GM18519 (cell line): Measurements from ENCODE around the gene KLF9.

Experiments
- ATAC-seq: cut with Tn5 transposase; IDR thresholded peaks from one replicate; pipeline ENCODE4 v1.9.1; 2021; ENCODE audit warnings: mild to moderate bottlenecking, moderate library complexity; ENCODE audit not compliant: unreplicated experiment, low FRiP score

Gene KLF9

GRCh38 chr9:70413799-70414775, at the start of gene KLF9:
Gene KLF9 (minus strand): TSS chr9:70414657. CDS start chr9:70413363, 1,294 bp downstream.
- peak; percentile 51 for ATAC-seq

GRCh38 chr9:70463877-70464276, 49.4 kb upstream of the KLF9 start:
- ATAC-seq, result no peak

GRCh38 chr9:70462300-70462699, 47.8 kb upstream of the KLF9 start:
- ATAC-seq, result no peak

DNA sequence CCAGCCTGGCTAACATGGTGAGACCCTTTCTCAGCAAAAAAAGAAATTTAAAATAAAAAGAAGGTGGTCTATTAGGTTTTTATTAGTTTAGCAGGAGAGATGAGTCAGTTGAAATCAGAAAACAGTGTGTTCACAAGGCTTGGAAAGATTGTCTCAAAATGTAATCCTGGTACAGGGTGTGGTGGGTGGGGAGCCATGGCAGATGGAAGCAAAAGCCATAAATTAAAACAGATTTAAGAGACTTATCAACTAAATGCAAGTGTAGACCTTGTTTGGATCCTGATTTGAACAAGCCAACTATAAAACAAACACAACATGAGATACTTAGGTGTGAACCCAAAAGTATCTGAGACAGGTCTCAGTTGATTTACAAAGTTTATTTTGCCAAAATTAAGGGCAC, 42.8 kb upstream of the KLF9 start:
- no peak for ATAC-seq

DNA sequence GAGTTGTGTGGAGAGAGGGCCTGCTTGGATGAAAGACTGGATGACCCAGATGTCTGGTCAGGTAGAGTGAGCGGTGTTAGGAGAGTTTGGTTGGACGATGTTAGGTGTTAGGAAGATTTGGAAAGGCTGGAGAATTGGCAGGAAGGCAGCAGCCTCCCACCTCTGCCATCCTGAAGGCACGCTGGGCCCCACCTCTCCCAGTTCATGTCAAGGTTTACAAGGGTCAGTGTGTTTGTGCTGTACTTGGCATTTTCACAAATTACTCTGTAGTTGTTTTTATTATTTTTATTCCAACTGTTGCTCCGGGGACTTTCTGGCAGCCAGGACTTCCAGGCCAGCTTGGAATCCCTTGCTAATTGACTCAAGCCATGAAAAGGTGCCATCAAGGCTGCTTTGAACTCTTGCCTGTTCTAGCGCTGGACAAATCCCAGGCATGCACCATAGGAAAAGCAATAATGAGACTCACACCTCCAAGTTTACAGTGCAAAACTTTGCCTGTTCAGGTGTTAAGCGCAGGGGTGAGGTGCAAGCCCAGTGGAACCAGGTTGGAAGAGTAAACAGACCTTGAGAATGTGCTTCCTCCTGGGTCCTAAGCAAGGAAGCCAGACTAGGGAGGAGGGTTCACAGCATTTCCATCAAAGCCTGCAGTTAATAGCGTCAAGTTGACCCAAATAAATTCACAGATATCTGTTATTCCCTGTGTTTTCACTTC, 41.7 kb upstream of the KLF9 start:
- ATAC-seq, result no peak

GRCh38 chr9:70452365-70452764, 37.9 kb upstream of the KLF9 start:
- ATAC-seq, result no peak

GRCh38 chr9:70451765-70452164, 37.3 kb upstream of the KLF9 start:
- no peak for ATAC-seq

- no peak for ATAC-seq
Observed at GRCh38 chr9:70450738-70451137, 36.3 kb upstream of the KLF9 start.

- ATAC-seq, result no peak
Observed at GRCh38 chr9:70449461-70449860, 35.0 kb upstream of the KLF9 start.

GRCh38 chr9:70448919-70449318, 34.5 kb upstream of the KLF9 start:
- no peak for ATAC-seq

DNA sequence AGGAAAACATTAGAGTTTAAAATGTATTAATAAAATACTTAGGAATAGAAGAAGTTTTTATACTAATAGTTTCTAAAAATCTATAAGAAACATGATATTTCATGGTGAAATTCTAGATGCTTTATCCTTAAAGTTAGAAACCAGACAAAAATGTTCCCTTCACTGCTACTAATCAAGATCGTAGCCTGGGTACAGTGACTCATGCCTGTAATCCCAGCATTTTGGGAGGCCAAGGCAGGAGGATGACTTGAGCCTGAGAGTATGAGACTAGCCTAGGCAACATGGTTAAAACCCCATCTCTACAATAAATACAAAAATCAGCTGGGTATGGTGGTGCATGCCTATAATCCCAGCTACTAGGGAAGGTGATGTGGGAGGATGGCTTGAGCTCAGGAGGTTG, 30.4 kb upstream of the KLF9 start:
- ATAC-seq, result no peak

DNA sequence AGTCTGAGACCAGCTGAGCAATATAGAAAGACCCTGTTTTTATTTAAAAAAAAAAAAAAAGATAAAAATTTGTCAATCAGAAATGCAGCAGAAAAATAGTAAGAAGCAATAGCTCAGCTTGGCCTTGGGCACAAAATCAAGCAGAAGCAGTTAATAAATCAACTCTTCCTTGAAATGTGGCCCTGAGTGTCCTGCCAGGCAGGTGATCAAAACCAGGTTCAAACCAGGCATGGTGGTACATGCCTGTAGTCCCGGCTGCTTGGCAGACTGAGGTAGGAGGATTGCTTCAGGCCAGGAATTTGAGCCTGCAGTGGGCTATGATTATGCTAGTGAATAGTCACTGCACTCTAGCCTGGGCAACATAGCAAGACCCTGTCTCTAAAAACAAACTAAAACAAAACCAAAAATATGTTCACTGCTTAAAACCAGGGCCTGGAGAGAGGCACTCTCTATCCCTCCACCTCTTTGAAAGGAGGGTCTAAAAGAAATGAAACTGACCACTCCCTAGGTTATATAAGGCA, 27.9 kb upstream of the KLF9 start:
- ATAC-seq, result no peak

DNA sequence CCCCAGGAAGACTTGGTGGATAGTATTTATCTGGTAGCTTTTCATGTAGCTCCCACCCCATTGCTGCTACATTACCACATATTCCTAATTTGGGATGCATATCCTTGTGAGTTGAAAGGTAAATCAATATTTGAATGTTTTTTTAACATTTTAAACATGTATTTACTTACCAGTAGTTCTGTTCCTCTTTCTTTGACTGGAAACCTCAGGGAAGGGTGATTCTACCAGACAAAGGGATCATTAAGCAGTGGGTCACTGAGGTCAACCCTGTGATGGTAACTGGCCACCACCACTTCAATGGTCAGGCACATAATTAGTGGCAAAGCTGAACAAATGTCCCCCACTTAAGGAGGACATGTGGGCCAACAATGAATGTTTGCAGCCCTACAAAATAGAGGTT, 27.2 kb upstream of the KLF9 start:
- ATAC-seq, result no peak

DNA sequence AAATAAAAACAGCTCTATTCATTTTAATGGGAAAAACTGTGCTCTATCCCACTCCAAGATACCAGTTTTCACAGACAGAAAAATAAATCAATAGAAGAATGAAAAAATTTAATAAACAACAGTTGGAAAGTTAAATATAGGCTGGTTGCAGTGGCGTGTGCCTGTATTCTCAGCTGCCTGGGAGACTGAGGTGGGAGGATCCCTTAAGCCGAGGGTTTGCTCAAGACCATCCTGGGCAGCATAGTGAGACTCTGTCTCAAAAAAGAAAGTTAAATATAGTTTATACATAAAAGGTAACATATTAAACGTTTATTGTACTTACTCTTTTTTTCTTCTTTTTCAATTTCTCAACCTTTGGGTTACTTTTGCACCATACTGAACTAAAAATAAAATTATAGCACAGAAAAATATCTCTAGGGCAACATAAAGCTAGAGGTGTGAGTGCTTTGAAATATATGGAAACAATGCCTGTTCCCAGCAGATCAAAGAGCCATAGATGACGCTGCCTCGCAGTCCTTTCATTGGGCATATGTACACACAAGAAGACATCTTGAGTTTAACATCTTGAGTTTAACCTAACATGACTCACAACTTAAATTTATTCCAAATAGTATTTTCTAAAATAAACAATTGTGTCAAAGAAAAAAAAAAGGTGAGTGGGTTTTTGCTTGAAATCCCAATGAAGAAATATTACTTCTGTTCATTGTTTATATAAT, 25.7 kb upstream of the KLF9 start:
- no peak for ATAC-seq

- ATAC-seq, result no peak
Observed at GRCh38 chr9:70438341-70438928, 24.0 kb upstream of the KLF9 start.

- no peak for ATAC-seq
Observed at GRCh38 chr9:70435948-70436347, 21.5 kb upstream of the KLF9 start.

GRCh38 chr9:70429899-70430298, 15.4 kb upstream of the KLF9 start:
- ATAC-seq, result no peak

GRCh38 chr9:70428781-70429180, 14.3 kb upstream of the KLF9 start:
- ATAC-seq, result no peak

GRCh38 chr9:70427161-70427945, 12.9 kb upstream of the KLF9 start:
- no peak for ATAC-seq

DNA sequence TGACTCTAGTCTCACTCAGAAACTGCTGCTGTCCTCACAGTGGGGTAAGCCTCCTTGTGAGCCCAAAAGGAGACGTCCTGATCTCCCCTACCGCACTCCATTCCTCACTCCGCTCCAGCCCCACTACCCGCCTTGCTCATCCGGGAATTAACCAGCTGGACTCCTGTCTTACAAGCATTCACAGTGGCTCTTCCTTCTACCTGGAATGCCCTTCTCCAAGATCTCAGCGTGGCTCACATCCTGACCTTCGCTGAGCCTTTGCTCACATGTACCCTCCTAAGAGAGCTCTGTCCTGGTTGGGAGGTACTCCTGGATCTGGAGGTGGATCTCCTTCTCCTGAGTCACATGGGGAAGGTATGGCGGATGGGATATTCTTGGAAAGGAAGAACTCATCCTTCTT, 10.7 kb upstream of the KLF9 start:
- no peak for ATAC-seq
